Measurements from ENCODE around the gene SEC16A. TPM values are rescaled to one million over a fixed set of nuclear protein-coding genes. Genes with fewer than 3 reads are reported as not detected.

SEC16A gene
- total RNA-seq, 1 experiment from 2014 or later: 56.4 TPM

- Mint-ChIP-seq H3K27me3 (ENCODE audit: low read depth) (no peaks in the 10 kb centered on the region), H3K27ac (no peak overlapping the region)
- H3T11ph ChIP-seq (ENCODE audit: low read length): no peak overlapping the region
Observed at GRCh38 chr9:136393531-136393930, 89.3 kb downstream of the SEC16A start.

More at GRCh38 chr9:136393531-136393930, 89.3 kb downstream of the SEC16A start:
- Histone ChIP-seq H2BK5ac (ENCODE audit: insufficient read length, low read length) (no peak overlapping the region), H3K4me1 (ENCODE audit: insufficient read depth, low read length) (no peaks in the 10 kb centered on the region), H3K14ac (ENCODE audit: insufficient read depth, low read length) (no peak overlapping the region), H4K91ac (ENCODE audit: insufficient read length, low read depth, low read length) (no peak overlapping the region), H2BK12ac (ENCODE audit: insufficient read length, low read depth, low read length) (no peak overlapping the region), H4K8ac (replicated peaks; ENCODE audit: insufficient read length, low read depth, low read length) (no peak overlapping the region), H3K79me1 (ENCODE audit: insufficient read depth, low read depth, low read length, poor library complexity, severe bottlenecking) (peaks cover 3% of the 10 kb centered on the region), H2BK15ac (ENCODE audit: low read depth, low read length) (no peak overlapping the region), H4K5ac (ENCODE audit: insufficient read length, low read depth, low read length) (no peak overlapping the region), H3K23me2 (ENCODE audit: insufficient read length, low read depth, low read length, poor library complexity, severe bottlenecking) (no peaks in the 10 kb centered on the region), H4K20me1 (ENCODE audit: control insufficient read depth, insufficient read depth, insufficient read length) (no peaks in the 10 kb centered on the region), H3K9ac (ENCODE audit: extremely low read depth, insufficient read length, low read length) (no peak overlapping the region), H2AK5ac (ENCODE audit: insufficient read length, low read length) (no peak overlapping the region), H3K27ac (ENCODE audit: insufficient read length, low read depth, low read length) (no peak overlapping the region), H3K4me2 (ENCODE audit: insufficient read depth, insufficient read length, low read length) (no peak overlapping the region), H3K18ac (ENCODE audit: insufficient read length, low read depth, low read length) (no peak overlapping the region), H3K27me3 (ENCODE audit: insufficient read depth, low read length) (no peaks in the 10 kb centered on the region), H3K79me2 (ENCODE audit: insufficient read depth, low read length) (peaks cover 1% of the 10 kb centered on the region; the same call in 1 of the 2 replicates), H3K4ac (ENCODE audit: low read depth, low read length) (no peak overlapping the region), H3K9me3 (ENCODE audit: control insufficient read depth, low read depth, low read length) (no peaks in the 10 kb centered on the region), H2BK120ac (ENCODE audit: low read depth, low read length, poor library complexity, severe bottlenecking) (no peak overlapping the region), H2BK20ac (ENCODE audit: low read depth, low read length, poor library complexity, severe bottlenecking) (no peak overlapping the region), H2AFZ (ENCODE audit: low read length) (no peak overlapping the region), H3K56ac (ENCODE audit: insufficient read length, low read depth, low read length) (no peak overlapping the region), H3K23ac (ENCODE audit: insufficient read length, low read depth, low read length) (no peak overlapping the region)
- Mint-ChIP-seq H3K4me3 (no peak overlapping the region), H3K9me3 (no peaks in the 10 kb centered on the region), H3K36me3 (ENCODE audit: insufficient read depth in 1 of 3, low read depth in 3 of 3) (peaks cover 42 to 76% (median 74%) of the 10 kb centered on the region in 3 experiments; a peak in 6 of 7 replicates), H3K4me1 (no peaks in the 10 kb centered on the region)
- no CpG with 5 or more reads among the region's 17 CpGs for WGBS (ENCODE audit: extremely low coverage, insufficient read length, low lambda C conversion rate)
- DNase-seq: no peak
- no peak for TF ChIP-seq CTCF (conservative IDR thresholded peaks at IDR 0.05)
